SH-SY5Y (cell line): ENCODE data around the gene ZSCAN2.

Experiments used
- GATA2 ChIP-seq: IDR thresholded peaks from 2 replicates; pipeline ENCODE4 v1.6.1; 2011; ENCODE audit warnings: mild to moderate bottlenecking, low read depth, low read length
- GATA3 ChIP-seq: IDR thresholded peaks from 2 replicates; pipeline ENCODE4 v1.6.1; 2011; ENCODE audit warnings: low read depth, mild to moderate bottlenecking, low read length, moderate library complexity

Gene ZSCAN2

DNA sequence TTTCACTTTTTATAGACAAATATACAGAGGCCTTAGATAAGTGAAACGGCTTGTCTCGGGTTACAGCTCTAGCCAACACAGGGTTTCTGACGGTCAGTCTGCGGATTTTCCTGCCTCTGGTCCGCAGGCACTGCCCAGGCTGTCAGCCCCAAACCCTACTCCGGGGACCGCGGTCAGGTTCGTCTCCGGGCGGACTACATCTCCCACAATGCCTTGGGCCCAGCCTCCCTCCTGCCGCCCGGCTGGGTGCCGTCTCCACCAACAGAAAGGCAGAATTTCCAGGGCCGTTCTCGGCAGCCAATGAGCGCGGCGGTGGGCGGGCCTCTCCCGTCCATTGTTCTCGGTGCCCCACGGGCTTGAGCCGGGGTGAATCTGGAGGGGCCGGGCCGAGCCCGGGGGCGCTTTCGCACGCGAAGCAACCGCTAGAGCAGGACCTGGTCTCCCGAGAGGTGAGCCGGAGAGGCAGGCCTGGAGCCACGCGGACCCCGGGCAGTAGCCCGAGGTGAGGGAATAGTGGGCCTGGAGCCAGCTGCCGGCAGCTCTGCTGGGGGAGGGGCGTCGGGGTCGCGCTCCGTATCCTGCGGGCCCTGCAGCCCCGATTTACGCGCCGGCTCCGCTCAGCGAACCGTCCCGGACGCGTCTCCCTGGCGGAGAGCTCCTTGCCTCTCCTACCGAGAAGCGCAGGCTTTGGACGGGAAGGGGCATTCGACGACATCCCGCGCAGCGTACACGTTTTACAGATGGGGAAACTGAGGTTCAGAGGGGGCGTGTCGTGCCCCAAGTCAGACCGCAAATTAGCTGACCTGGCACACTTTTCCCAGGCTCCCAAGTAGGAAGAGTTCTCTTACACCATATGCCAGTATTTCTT lies at the start of gene ZSCAN2:
TSS of gene ZSCAN2 (plus strand) at position 323 of the 868 bp plus-strand sequence. CDS start 2,919 bp downstream, outside the sequence.
- TF ChIP-seq GATA3 (no peak), GATA2 (no peak)

DNA sequence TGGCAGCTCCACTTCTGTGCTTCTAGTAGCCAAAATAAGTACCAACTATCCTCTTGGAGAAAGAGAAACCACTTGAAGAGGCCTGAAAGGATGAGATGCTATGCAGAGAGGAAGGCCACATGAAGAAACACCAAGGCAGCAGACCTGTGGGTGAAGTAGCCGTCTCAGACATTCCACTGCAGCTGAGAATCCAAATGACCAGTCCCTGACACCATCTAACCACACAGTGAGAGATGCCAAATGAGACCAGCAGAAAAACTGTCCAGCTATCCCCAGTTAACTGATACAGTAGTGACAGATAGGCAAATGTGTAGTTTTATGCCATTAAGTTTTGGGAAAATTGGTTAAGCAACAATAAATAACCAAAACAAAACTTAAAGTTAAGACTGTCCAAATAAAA lies 47.9 kb upstream of the ZSCAN2 start:
- TF ChIP-seq GATA2 = no peak
- TF ChIP-seq GATA3 = no peak

DNA sequence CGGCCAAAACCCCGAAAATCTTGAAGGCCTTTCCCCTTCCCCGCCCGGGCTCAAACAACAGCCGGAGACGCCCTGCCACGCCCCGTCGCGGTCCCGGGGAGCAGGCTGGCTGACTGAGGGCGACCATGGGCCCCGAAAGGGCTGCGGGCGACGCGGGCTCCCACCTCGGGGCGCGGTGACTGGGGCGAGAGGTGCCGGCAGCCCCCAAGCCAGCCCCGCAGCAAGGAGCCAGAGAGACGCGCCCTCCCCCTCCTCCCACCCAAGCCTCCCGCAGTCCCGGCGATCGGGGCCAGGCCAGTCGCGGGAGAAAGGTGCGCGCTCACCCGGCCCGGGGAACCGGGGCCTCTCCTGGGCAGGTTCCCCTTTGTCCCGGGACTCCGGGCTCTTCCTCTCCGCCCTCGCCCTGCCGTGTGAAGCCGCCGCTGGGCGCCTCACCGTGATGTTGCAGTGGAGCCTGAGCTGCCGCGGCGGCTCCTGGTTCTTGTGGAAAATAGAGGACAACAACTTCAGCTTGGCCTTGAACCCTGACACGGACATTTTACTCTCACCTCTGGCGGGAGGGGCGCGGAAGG lies 30.6 kb upstream of the ZSCAN2 start:
- TF ChIP-seq GATA2 (no peak), GATA3 (no peak)

DNA sequence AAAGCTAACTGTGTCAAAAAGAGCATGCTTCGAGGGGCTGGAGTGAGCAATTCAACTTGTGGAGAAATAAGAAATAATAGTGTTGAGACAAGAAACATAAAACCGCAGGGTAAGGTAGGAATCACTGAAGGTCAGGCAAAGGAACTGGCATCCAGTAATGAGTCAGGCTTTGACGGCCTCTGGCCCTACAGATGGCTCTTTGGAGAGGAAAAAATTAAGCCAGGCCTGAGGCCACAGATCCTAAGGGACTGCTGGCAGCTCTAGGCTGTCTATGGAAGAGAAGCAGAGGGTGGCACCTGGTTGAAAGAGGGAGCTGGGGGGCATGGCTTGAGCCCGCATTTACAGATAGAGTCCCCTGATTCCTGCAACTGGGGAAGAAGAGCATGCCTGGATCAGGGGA lies 28.6 kb upstream of the ZSCAN2 start:
- TF ChIP-seq GATA2 (no peak), GATA3 (no peak)

DNA sequence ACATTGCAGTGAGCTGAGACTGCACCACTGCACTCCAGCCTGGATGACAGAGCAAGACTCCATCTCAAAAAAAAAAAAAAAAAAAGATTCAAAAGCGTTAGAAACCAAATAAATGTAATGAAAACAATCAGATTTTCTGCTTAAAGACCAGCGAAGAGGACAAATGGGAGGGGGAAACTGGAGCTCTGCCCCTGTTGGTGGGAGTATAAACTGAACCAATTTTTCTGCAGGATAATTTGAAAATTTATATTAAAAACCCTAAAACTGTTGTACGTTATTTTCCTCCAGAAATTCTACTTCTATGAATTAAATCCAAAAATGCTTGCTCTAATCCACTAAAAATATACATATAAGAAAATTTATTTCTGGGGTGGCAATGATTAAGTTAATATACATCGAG lies 25.3 kb upstream of the ZSCAN2 start:
- TF ChIP-seq GATA2 = no peak
- no peak for TF ChIP-seq GATA3

DNA sequence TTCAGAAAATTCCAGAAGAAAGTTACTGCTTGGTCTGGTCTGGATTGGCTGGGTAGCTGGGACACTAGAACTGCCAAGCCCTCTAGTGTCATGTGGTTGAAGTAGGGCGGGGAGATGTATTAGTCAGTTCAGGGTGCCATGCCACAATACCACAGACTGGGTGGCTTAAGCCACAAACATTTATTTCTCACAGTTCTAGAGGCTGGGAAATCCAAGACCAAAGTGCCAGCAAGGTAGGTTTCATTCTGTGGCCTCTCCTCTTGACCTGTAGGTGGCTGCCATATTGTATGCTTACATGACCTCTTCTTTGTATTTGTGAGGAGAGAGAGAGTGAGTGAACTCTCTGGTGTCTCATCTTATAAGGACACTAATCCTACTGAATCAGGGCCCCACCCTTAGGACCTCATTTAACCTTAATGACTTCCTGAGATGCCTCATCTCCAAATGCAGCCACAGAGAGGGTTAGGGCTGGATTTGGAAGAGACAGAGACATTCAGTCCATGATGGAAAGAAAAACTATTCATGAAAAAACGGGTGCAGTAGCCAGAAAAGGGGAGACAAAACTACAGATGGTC lies 18.1 kb upstream of the ZSCAN2 start:
- TF ChIP-seq GATA3 (no peak), GATA2 (no peak)

DNA sequence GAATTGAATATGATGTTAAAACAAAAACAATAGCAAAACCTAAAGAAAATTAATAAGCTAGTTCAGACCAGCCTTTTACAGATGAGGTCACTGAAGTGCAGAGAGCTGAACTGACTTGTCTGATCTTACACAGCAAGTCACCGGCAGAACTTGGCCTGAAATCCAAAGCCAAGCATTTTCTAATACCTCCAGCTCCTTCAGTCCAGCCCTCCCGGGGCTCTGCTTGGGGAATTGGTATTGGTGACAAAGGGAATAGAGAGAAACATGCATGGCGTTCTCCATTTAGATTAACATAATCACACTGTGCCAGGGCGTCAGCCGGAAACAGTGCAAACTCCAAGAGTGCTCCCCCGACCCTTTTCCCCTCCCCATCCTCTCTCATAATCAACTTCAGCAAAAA lies 14.1 kb upstream of the ZSCAN2 start:
- TF ChIP-seq GATA3 = no peak

DNA sequence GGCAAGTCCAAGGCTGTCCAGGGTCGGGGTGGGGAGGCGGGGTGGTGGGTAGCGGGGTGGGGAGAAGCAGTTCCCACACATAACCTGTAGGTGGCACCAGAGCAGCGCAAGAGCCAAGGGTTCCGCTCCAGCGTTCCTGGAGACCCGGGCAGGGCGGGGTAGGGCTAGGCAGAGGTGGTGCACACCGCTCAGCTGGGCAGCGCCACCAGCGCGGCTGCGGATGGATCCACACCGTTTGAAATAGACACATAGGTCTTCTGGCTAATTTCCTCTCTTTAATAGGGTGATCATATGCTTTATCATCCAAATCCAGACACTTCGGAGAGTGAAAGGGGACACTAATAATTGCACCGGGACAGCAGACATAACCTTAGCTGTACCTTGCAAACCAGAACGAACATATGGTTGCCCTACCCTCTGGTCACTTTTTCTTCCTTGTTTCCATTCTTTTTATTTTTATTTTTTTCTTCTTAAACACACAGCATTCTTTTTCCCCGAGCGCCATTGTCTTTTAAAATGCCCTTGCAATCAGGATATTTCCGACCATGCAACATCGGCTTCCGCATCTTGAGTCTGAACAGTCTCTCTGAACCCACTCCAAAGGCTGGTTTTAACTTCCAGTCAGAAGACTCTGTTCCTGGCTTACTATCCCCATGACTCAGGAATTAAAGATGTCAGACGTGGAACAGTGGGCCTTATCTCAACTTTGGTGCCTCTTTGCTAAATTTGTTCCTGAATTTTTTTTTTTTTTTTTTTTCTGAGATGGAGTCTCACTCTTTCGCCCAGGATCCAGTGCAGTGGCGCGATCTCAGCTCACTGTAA lies 12.5 kb upstream of the ZSCAN2 start:
- TF ChIP-seq GATA2 = no peak
- no peak for TF ChIP-seq GATA3

DNA sequence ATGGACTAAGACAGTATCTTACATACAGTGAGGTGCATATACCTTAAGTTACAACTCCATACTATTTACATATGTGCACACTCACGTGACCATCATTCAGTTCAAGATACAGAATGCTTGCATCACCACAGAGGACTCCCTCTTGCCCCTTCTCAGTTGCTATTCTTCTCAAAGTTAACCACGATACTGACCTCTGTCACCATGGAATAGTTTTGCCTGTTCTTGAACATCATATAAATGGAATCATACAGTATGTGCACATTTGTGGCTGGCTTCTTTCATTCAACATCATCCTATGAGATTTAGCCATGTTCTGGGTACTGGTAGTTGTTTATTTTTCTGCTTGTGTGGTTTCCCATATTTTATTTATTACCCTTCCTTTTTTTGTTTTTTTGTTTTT lies 10.4 kb upstream of the ZSCAN2 start:
- TF ChIP-seq GATA3 (no peak), GATA2 (no peak)

DNA sequence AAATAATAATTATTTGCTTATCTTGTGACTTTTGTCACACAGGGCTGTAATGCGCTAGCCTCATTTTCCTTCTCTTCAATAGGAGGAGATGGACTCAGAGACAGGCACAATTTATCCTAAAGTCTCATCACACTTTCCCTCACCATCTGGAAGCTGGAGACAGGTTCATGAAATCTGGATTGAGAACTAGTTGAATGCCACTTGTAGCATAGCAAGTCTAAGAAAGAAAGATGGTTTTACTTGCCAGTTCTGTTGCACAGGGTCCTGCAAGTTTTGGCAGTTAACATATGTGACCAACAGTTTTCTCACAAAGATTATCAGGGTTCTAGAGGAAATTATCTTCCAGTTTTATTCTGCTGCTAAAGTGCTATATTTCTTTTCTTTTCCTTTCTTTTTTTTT lies 9.0 kb upstream of the ZSCAN2 start:
- no peak for TF ChIP-seq GATA2
- no peak for TF ChIP-seq GATA3

DNA sequence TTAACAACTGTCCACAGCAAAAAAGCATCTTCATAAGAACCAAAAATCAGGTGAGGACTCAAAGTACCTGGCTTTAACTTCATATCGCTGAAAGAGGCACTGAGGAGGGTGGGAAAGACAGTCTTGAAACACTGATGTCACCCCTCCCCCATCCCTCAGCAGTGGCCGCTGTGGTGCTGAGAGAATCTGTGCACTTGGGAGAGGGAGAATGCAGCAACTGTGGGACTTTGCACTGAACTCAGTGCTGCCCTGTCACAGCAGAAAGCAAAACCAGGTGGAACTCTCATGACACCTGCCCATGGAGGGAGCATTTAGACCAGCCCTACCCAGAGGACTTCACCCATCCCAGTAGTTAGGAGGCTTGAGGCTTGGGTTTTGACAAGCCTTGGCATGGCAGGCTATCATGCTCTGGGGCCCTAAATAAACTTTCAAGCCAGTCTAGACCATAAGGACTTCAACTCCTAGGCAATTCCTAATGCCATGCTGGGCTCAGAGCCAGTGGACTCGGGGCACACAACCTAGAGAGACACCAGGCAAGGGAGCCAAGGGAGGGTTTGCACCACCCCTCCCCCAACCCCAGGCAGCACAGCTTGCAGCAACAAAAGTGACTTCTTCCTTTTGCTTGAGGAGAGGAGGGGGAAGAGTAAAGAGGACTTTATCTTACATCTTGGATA lies 6.1 kb upstream of the ZSCAN2 start:
- TF ChIP-seq GATA3 = no peak
- TF ChIP-seq GATA2 = no peak

DNA sequence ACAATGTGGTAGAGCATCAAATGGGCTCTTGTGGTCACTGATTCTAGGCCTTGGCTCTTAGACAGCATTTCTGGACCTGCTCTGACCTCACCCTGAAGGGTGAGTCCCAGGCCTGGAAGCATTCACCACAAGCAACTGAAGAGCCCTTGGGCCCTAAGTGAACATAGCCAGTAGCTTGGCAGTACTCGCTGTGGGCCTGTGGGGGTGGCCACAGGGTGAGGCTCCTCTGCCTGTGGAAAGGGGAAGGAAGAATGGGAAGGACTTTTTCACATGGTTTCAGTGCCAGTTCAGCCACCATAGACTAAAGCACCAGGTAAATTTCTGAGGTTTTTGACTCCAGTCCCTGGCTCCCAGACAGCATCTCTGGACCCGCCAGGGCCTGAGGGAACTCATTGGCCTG lies 5.1 kb upstream of the ZSCAN2 start:
- TF ChIP-seq GATA2 = no peak

DNA sequence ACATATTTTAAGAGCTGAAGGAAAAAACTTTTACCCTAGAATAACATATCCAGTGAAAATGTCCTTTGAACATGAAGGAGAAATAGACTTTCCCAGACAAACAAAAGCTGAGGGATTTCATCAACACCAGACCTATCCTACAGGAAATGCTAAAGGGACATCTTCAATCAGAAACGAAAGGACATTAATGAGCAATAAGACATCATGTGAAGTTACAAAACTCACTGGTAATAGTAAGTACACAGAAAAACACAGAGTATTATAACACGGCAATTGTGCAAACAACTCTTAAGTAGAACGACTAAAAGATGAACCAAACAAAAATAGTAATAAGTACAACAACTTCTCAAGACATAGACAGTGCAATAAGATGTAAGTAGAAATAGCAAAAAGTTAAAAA lies 3.5 kb upstream of the ZSCAN2 start:
- TF ChIP-seq GATA2 (no peak), GATA3 (no peak)

DNA sequence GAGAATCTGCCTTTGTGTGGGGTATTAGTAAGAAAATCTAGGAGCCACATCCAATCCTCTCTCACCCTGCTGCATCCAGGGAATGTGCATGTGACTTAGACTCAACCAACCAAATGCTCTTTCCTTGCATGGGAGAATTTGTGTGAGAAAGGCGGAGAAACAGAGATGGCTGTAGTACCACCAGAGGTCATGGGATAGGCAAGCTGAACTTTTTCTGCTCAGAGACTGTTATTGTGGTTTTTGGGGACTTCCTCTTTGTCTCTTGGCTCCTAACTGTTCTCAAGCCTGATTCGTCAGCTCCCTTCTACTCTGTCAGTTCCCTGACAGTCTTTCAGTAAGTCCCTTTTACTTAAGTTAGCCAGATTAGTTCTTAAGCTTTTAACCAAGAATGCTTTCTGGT lies 2.6 kb upstream of the ZSCAN2 start:
- no peak for TF ChIP-seq GATA2
- no peak for TF ChIP-seq GATA3

DNA sequence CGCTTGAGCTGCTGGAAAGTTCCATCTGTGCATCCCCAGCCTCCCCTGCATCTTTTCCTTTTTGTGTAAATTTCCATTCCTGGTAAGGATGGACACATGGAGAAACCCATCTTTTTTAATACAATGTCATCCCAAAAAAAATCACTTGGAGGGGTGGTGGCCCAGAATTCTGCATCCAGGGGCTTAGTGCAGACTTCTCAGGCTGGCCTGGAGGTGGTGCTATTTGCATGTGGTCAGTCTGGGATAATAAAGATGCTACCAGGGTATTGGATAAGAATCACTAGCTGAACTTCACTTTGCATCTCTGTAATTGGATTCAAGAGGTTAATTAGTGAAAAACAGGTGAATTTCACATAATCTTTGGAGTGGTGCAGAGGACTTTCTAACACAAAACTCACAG lies 1.8 kb upstream of the ZSCAN2 start:
- TF ChIP-seq GATA2 = peak; percentile 47
- no peak for TF ChIP-seq GATA3
